DOHH2 (cell line): ENCODE results near the gene GRK1.
"Not testable (repeated sequence)": the region's sequence is repeated elsewhere in the genome, so short reads cannot be mapped to it uniquely, and the experiment has no call there.

Source experiments
- H3F3A ChIP-seq: fragments of 200-600 bp; sonication (generic), shearing (Covaris generic); 2 replicates; pipeline ENCODE4 v1.6.0; 2016; ENCODE audit warnings: antibody characterized with exemption, mild to moderate bottlenecking; ENCODE audit not compliant: control insufficient read depth, insufficient read depth
- H3K27ac ChIP-seq: fragments of 200-600 bp; sonication (generic); 2 replicates; pipeline ENCODE4 v1.5.1; 2014; ENCODE audit warnings: low read depth, mild to moderate bottlenecking, low read length, moderate library complexity
- H3K27me3 ChIP-seq: fragments of 200-600 bp; sonication (generic); 2 replicates; pipeline ENCODE4 v1.6.1; 2014; ENCODE audit warnings: mild to moderate bottlenecking, low read length, mixed read lengths; ENCODE audit not compliant: control insufficient read depth
- H3K36me3 ChIP-seq: fragments of 200-600 bp; sonication (generic); 2 replicates; pipeline ENCODE4 v1.6.1; 2014; ENCODE audit warnings: mild to moderate bottlenecking, low read length, moderate library complexity, mixed read lengths; ENCODE audit not compliant: control insufficient read depth
- H3K4me1 ChIP-seq: fragments of 200-600 bp; sonication (generic); 2 replicates; pipeline ENCODE4 v1.6.1; 2014; ENCODE audit warnings: mild to moderate bottlenecking, low read length, mixed read lengths; ENCODE audit not compliant: control insufficient read depth
- H3K4me2 ChIP-seq: fragments of 200-600 bp; sonication (generic); 2 replicates; pipeline ENCODE4 v1.6.0; 2014; ENCODE audit warnings: mild to moderate bottlenecking, low read length, moderate library complexity
- H3K4me3 ChIP-seq: fragments of 200-600 bp; sonication (generic); 2 replicates; pipeline ENCODE4 v1.5.1; 2014; ENCODE audit warnings: mild to moderate bottlenecking, low read length, mixed read lengths
- H3K79me2 ChIP-seq: fragments of 200-600 bp; sonication (generic); 2 replicates; pipeline ENCODE4 v1.6.1; 2014; ENCODE audit warnings: mild to moderate bottlenecking, low read length, mixed read lengths; ENCODE audit not compliant: control insufficient read depth
- H3K9me2 ChIP-seq: fragments of 200-600 bp; sonication (generic); replicated peaks from 2 replicates; pipeline ENCODE4 v1.6.1; 2014; ENCODE audit warnings: mild to moderate bottlenecking, low read length, mixed read lengths; ENCODE audit not compliant: control insufficient read depth
- H3K9me3 ChIP-seq: fragments of 200-600 bp; sonication (generic); 2 replicates; pipeline ENCODE4 v1.6.1; 2014; ENCODE audit warnings: antibody characterized with exemption, low read length, mixed read lengths; ENCODE audit not compliant: control insufficient read depth, insufficient read depth
- H4K20me1 ChIP-seq: fragments of 200-600 bp; sonication (generic); 2 replicates; pipeline ENCODE4 v1.6.0; 2014; ENCODE audit warnings: low read depth, mild to moderate bottlenecking, antibody characterized with exemption, low read length, moderate library complexity; ENCODE audit not compliant: control insufficient read depth, insufficient read depth
- CTCF ChIP-seq: fragments of 200-600 bp; sonication (generic); IDR thresholded peaks from one replicate; pipeline ENCODE4 v1.5.1; 2014; ENCODE audit warnings: antibody characterized with exemption, mild to moderate bottlenecking, low read depth, low read length; ENCODE audit not compliant: poor library complexity, severe bottlenecking
- EZH2phosphoT487 ChIP-seq: fragments of 200-600 bp; sonication (generic); IDR thresholded peaks from 2 replicates; pipeline ENCODE4 v1.6.1; 2017; ENCODE audit warnings: borderline replicate concordance, mild to moderate bottlenecking, antibody characterized with exemption, low read length, moderate library complexity, mixed read lengths

Gene GRK1

GRCh38 chr13:113622791-113623490 lies 44.1 kb upstream of the GRK1 start:
- Histone ChIP-seq H3K36me3 (peaks cover 86% of the 10 kb centered on the region), H3K4me1 (no peaks in the 10 kb centered on the region), H3K9me3 (no peaks in the 10 kb centered on the region), H4K20me1 (peaks cover 11% of the 10 kb centered on the region; the same call in 1 of the 2 replicates), H3K4me3 (no peak overlapping the region), H3F3A (no peaks in the 10 kb centered on the region), H3K27ac (no peak overlapping the region), H3K27me3 (no peaks in the 10 kb centered on the region), H3K4me2 (no peak overlapping the region), H3K9me2 (no peaks in the 10 kb centered on the region), H3K79me2 (peaks cover 98% of the 10 kb centered on the region)
- no peak for TF ChIP-seq CTCF
- no peak for TF ChIP-seq EZH2phosphoT487

- no peaks in the 10 kb centered on the region for H3K27me3 ChIP-seq
- H3K36me3 ChIP-seq = peaks cover 86% of the 10 kb centered on the region
- H3F3A ChIP-seq = no peaks in the 10 kb centered on the region
- TF ChIP-seq EZH2phosphoT487 (no peak), CTCF (no peak)
- H3K4me1 ChIP-seq = no peaks in the 10 kb centered on the region
- peaks cover 98% of the 10 kb centered on the region for H3K79me2 ChIP-seq
- H4K20me1 ChIP-seq = peaks cover 18% of the 10 kb centered on the region; the same call in 1 of the 2 replicates
- H3K4me3 ChIP-seq = no peak overlapping the region
- H3K9me2 ChIP-seq = no peaks in the 10 kb centered on the region
- no peaks in the 10 kb centered on the region for H3K9me3 ChIP-seq
- no peak overlapping the region for H3K4me2 ChIP-seq
- H3K27ac ChIP-seq = no peak overlapping the region
These were observed 43.4 kb upstream of the GRK1 start for GRCh38 chr13:113623491-113624234.

GRCh38 chr13:113624235-113624587 lies 42.8 kb upstream of the GRK1 start:
- Histone ChIP-seq H3K4me3 (no peak overlapping the region), H4K20me1 (peaks cover 21% of the 10 kb centered on the region; the same call in 1 of the 2 replicates), H3K9me2 (no peaks in the 10 kb centered on the region), H3K4me1 (no peaks in the 10 kb centered on the region), H3K36me3 (peaks cover 88% of the 10 kb centered on the region), H3K27me3 (no peaks in the 10 kb centered on the region), H3K79me2 (peaks cover 98% of the 10 kb centered on the region), H3F3A (no peaks in the 10 kb centered on the region), H3K9me3 (no peaks in the 10 kb centered on the region), H3K4me2 (no peak overlapping the region), H3K27ac (no peak overlapping the region)
- no peak for TF ChIP-seq EZH2phosphoT487
- TF ChIP-seq CTCF = no peak

DNA sequence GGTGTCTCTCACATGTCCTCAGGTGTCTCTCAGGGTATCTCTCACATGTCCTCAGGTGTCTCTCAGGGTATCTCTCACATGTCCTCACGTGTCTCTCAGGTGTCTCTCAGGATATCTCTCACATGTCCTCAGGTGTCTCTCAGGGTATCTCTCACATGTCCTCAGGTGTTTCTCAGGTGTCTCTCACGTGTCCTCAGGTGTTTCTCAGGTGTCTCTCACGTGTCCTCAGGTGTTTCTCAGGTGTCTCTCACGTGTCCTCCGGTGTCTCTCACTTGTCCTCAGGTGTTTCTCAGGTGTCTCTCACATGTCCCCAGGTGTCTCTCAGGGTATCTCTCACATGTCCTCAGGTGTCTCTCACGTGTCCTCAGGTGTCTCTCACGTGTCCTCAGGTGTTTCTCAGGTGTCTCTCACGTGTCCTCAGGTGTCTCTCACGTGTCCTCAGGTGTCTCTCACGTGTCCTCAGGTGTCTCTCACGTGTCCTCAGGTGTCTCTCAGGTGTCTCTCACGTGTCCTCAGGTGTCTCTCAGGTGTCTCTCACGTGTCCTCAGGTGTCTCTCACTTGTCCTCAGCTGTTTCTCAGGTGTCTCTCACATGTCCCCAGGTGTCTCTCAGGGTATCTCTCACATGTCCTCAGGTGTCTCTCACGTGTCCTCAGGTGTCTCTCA lies 42.2 kb upstream of the GRK1 start:
- not testable (repeated sequence) for H3F3A ChIP-seq, H3K9me3 ChIP-seq, H3K4me2 ChIP-seq, H3K4me1 ChIP-seq, H3K4me3 ChIP-seq, H3K9me2 ChIP-seq, H3K27ac ChIP-seq, H3K27me3 ChIP-seq
- H4K20me1 ChIP-seq = peaks cover 21% of the 10 kb centered on the region; the same call in 1 of the 2 replicates
- peaks cover 89% of the 10 kb centered on the region for H3K36me3 ChIP-seq
- peaks cover 99% of the 10 kb centered on the region for H3K79me2 ChIP-seq
